Epithelial cell of esophagus (primary cell): ENCODE data around the gene PXK.

Experiments used
- DNase-seq: peaks from one replicate; pipeline ENCODE4 v3.0.0; 2010; ENCODE audit warnings: low read depth
- H3K4me3 ChIP-seq: 2 replicates; pipeline ENCODE4 v1.5.1; 2011; ENCODE audit warnings: mild to moderate bottlenecking, low read length, control low read depth
- CTCF ChIP-seq: IDR thresholded peaks from 2 replicates; pipeline ENCODE4 v1.5.1; 2011; ENCODE audit warnings: low read depth, mild to moderate bottlenecking, low read length, control low read depth, inconsistent platforms; ENCODE audit not compliant: insufficient read depth; ENCODE audit errors: missing control alignments

Gene PXK

GRCh38 chr3:58471025-58471887 is 138.6 kb downstream of the PXK start:
- no peak overlapping the region for H3K4me3 ChIP-seq
- TF ChIP-seq CTCF = no peak
- DNase-seq = peak; percentile 96

- no peak for TF ChIP-seq CTCF
- DNase-seq = no peak
Measured at GRCh38 chr3:58473275-58473674, 140.6 kb downstream of the PXK start.

GRCh38 chr3:58474348-58474911 is 141.7 kb downstream of the PXK start:
- H3K4me3 ChIP-seq = no peak overlapping the region
- no peak for TF ChIP-seq CTCF
- no peak for DNase-seq

More at GRCh38 chr3:58473275-58473674, 140.6 kb downstream of the PXK start:
- no peak overlapping the region for H3K4me3 ChIP-seq

- H3K4me3 ChIP-seq = no peak overlapping the region
- DNase-seq = no peak
- no peak for TF ChIP-seq CTCF
Measured at GRCh38 chr3:58474967-58475578, 142.4 kb downstream of the PXK start.
